Measurements from ENCODE around the gene CFAP99. TPM values are rescaled to one million over a fixed set of nuclear protein-coding genes. Genes with fewer than 3 reads are reported as not detected.
"Not testable (repeated sequence)": the region's sequence is repeated elsewhere in the genome, so short reads cannot be mapped to it uniquely, and the experiment has no call there.

Gene CFAP99
- total RNA-seq, 6 experiments from 2014 or later = not detected

DNA sequence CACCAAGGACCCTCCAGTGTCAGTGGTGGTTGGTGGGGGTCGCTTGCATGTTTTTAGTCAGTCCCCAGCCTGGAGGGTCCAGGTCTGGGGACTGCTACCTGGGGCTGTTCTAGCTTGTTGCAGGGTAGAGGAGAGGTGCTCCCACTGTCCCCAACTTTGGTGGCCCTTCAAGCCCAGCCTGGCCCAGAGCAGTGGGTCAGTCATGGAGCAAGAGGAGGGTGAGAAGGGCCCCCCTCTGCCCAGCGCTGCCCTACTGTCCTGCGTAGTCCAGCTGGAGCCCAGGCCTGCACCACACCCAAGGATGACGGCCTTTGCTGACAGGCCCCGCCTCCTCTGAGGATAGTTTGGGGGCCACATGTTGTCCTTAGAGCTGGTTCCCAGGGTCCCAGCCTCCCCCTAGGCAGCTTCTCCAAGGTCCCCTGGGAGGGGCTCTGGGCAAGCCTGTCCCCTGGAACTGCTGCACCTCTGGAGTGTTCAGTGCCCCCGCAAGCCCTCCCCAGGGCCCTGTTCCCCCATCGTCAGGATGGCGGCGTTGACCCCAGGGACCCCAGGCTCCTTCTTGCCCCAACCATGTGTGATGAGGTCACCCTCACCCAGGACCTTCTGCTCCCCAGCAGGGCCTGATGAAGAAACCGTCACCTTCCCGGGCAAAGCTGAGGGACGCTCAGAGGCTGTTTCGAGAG is 6.8 kb downstream of the CFAP99 start:
- TF ChIP-seq, protein P1, sequence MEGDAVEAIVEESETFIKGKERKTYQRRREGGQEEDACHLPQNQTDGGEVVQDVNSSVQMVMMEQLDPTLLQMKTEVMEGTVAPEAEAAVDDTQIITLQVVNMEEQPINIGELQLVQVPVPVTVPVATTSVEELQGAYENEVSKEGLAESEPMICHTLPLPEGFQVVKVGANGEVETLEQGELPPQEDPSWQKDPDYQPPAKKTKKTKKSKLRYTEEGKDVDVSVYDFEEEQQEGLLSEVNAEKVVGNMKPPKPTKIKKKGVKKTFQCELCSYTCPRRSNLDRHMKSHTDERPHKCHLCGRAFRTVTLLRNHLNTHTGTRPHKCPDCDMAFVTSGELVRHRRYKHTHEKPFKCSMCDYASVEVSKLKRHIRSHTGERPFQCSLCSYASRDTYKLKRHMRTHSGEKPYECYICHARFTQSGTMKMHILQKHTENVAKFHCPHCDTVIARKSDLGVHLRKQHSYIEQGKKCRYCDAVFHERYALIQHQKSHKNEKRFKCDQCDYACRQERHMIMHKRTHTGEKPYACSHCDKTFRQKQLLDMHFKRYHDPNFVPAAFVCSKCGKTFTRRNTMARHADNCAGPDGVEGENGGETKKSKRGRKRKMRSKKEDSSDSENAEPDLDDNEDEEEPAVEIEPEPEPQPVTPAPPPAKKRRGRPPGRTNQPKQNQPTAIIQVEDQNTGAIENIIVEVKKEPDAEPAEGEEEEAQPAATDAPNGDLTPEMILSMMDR (IDR thresholded peaks at IDR 0.05) = no peak
- Mint-ChIP-seq H3K27me3 (ENCODE audit: insufficient read depth) (peaks cover 32% of the 10 kb centered on the region), H3K4me1 (ENCODE audit: low read depth) (peaks cover 14% of the 10 kb centered on the region), H3K27ac (no peak overlapping the region), H3K36me3 (ENCODE audit: low read depth) (no peaks in the 10 kb centered on the region), H3K9me3 (no peaks in the 10 kb centered on the region), H3K4me3 (no peak overlapping the region)
- DNase-seq = no peak

DNA sequence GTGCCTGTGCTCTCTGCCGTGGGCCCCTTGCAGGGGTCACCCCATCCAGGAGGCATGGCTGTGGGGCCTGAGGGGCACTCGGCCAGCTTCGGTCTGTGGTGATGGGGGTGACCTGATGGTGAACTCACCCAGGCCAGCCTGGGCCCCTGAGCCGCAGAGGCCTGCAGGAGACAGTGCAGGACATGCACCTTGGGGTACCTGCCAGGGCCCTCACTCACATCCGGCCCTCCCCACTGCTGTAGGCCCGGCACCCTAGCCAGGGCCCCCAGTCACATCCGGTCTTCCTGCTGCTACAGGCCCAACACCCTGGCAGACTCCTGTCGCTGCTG is 7.3 kb downstream of the CFAP99 start:
- H3K4me1 Mint-ChIP-seq (ENCODE audit: low read depth) = peaks cover 14% of the 10 kb centered on the region
- no peaks in the 10 kb centered on the region for H3K9me3 Mint-ChIP-seq
- H3K27me3 Mint-ChIP-seq (ENCODE audit: insufficient read depth) = peaks cover 27% of the 10 kb centered on the region
- no peaks in the 10 kb centered on the region for H3K36me3 Mint-ChIP-seq (ENCODE audit: low read depth)
- DNase-seq = no peak
- no peak overlapping the region for H3K4me3 Mint-ChIP-seq
- no peak overlapping the region for H3K27ac Mint-ChIP-seq
- TF ChIP-seq, protein P1 (IDR thresholded peaks at IDR 0.05) = no peak

DNA sequence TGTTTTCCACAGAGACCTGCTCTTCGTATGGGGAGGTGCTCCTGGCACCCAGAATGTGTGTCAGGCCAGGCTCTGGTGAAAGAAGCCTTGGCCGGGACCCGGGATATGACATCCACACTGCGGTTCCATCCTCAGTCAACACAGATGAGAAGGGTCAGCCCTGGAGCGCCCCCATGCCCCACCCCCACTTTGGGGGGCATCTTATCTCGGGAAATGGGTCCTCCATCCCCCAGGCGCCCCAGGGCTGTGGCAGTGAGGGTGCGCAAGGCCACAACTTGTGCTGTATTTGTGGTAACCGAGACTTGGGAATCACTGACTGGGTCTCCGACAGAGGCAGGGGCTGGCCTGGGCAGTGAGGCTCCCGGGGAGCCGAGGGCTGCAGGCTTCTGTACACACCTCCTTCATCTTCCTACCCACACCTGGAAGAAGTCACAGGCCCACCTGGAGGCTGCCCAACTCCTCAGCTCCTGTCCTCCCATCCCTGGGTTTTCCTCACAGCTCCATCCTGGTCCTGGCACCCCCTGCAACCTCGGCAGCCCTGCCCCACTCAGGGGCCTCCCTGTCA is 8.0 kb downstream of the CFAP99 start:
- DNase-seq = no peak
- no peak overlapping the region for H3K27ac Mint-ChIP-seq
- H3K36me3 Mint-ChIP-seq (ENCODE audit: low read depth) = no peaks in the 10 kb centered on the region
- TF ChIP-seq, protein P1 (IDR thresholded peaks at IDR 0.05) = no peak
- peaks cover 21% of the 10 kb centered on the region for H3K27me3 Mint-ChIP-seq (ENCODE audit: insufficient read depth)
- no peaks in the 10 kb centered on the region for H3K9me3 Mint-ChIP-seq
- H3K4me3 Mint-ChIP-seq = no peak overlapping the region
- H3K4me1 Mint-ChIP-seq (ENCODE audit: low read depth) = peaks cover 14% of the 10 kb centered on the region

DNA sequence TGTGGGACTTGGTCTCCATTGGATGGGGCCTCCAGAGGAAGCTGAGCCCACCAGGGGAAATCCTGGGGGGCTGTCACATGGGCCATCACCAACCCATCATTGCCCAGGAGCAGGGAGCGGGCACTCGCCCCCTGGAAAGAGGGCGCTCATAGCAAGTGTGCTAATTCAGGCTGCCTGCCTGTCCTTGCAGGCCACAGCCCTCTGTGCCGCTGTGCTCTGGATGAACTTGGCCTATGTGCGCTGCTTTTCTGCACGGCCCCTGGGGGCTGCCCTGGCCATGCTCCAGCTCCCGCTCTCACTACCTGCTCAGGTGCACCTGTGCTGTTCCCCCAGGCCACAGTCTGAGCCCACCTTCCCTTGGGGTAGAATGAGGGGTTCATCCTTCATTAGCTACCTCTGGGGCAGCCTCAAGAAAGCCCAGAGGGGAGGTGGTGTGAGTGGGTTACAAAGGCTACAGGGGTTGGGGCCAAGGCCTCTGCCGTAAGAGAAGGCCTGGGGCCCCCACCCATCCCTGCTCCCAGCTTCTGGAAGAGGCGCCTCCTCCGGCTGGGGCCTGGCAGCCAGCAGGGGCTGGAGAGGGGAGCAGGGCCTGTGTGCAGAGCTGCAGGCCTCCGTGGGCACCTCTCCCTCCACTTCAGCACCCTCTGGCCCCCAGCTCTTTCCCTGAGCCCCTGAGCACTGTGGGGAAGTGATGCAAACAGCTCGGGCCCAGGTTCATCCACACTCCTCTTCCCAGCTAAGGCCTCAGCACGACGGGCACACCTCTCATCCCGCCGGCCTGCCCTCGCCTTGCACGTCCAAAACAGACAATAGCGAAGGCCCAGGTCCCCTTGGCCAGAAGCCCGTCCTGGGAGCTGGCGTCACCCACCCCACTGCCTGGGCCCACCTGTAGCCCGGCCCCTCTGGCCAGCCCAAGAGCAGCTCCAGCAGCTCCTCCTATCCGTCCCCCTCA is 8.9 kb downstream of the CFAP99 start:
- Mint-ChIP-seq H3K27me3 (ENCODE audit: insufficient read depth) (peaks cover 13% of the 10 kb centered on the region), H3K9me3 (no peaks in the 10 kb centered on the region), H3K27ac (no peak overlapping the region), H3K36me3 (ENCODE audit: low read depth) (no peaks in the 10 kb centered on the region), H3K4me3 (no peak overlapping the region), H3K4me1 (ENCODE audit: low read depth) (peaks cover 14% of the 10 kb centered on the region)
- TF ChIP-seq, protein P1 (IDR thresholded peaks at IDR 0.05) = no peak
- DNase-seq = no peak

DNA sequence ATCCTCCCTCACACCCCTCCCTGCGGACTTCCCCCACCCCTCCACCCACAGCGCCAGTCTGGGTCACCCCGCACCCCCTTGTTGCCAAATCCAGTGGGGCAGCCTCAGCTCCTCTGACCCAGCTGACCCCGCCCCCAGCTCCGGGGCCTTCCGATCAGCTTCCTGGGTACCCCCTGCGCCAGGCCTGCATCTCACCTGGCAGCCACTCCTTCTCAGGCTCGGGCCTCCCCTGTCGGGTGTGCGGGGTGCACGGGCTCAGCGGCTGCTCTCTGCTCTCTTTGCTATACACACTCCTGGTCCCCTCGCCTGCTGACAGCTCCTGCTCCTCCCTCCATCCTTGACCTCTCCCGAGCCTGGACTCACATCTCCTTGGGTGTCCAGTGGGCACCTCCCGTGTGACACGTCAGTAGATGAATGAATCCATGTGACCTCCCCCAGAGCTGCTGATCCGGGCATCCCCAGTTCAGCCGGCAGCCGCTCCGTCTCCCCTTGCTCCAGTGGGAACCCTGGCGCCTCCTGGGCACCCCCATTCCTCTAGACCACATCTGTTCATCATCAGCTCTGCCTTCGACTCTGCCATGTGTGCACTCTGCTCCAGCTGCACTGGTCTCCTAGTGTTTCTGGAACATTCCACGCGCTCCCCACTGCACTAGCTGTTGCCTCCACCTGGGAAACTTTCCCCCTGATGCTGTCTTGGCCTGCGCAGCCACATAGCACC is 9.9 kb downstream of the CFAP99 start:
- Mint-ChIP-seq H3K9me3 (no peaks in the 10 kb centered on the region), H3K27ac (no peak overlapping the region), H3K36me3 (ENCODE audit: low read depth) (no peaks in the 10 kb centered on the region), H3K4me3 (no peak overlapping the region), H3K27me3 (ENCODE audit: insufficient read depth) (peaks cover 10% of the 10 kb centered on the region), H3K4me1 (ENCODE audit: low read depth) (peaks cover 20% of the 10 kb centered on the region)
- DNase-seq = no peak
- TF ChIP-seq, protein P1 (IDR thresholded peaks at IDR 0.05) = no peak

DNA sequence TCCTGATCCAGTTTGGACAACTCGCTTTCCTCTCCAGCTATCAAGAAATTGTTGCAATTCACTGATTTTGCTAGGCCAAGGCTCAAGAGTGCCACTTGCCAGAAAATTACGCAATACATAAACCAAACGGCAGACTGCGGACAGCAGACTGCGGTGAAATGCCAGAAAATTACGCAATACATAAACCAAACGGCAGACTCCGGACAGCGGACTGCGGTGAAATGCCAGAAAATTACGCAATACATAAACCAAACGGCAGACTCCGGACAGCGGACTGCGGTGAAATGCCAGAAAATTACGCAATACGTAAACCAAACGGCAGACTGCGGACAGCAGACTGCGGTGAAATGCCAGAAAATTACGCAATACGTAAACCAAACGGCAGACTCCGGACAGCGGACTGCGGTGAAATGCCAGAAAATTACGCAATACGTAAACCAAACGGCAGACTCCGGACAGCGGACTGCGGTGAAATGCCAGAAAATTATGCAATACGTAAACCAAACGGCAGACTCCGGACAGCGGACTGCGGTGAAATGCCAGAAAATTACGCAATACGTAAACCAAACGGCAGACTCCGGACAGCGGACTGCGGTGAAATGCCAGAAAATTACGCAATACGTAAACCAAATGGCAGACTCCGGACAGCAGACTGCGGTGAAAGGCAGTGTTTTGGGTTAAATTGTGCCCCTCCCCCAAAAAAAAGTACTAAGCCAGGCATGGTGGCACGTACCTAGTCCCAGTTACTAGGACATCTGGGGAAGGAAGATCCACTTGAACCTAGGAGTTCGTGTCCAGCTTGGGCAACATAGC is 11.4 kb downstream of the CFAP99 start:
- not testable (repeated sequence) for H3K9me3 Mint-ChIP-seq; H3K36me3 Mint-ChIP-seq (ENCODE audit: low read depth); H3K4me3 Mint-ChIP-seq; H3K27ac Mint-ChIP-seq
- peak; percentile 22 for DNase-seq
- Mint-ChIP-seq H3K27me3 (ENCODE audit: insufficient read depth) (peaks cover 10% of the 10 kb centered on the region), H3K4me1 (ENCODE audit: low read depth) (peaks cover 14% of the 10 kb centered on the region)
